Right hindlimb (tissue), 1 donor: Measurements from ENCODE around the gene CSN3.
"Not testable (repeated sequence)": the region's sequence is repeated elsewhere in the genome, so short reads cannot be mapped to it uniquely, and the experiment has no call there.

ENCODE experiments used
- DNase-seq: peaks from one replicate; pipeline ENCODE4 v3.0.0-alpha.2; 2018

CSN3 gene, protein sequence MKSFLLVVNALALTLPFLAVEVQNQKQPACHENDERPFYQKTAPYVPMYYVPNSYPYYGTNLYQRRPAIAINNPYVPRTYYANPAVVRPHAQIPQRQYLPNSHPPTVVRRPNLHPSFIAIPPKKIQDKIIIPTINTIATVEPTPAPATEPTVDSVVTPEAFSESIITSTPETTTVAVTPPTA

DNA sequence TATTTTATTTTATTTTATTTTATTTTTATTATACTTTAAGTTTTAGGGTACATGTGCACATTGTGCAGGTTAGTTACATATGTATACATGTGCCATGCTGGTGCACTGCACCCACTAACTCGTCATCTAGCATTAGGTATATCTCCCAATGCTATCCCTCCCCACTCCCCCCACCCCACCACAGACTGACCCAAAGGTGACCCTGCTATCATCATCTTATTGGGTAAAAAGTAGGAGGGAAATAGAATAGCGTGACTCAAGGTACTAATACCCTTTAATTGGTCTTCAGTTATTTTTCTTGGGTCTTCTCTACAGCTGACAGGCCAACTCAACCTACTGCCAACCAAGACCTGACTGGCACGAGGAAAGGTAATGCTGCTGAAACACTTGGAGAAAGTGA, at the start of gene CSN3:
Gene CSN3, plus strand, starts transcription at position 301 of the 400 bp plus-strand sequence. CDS start 2,223 bp downstream, outside the sequence.
- not testable (repeated sequence) for DNase-seq

DNA sequence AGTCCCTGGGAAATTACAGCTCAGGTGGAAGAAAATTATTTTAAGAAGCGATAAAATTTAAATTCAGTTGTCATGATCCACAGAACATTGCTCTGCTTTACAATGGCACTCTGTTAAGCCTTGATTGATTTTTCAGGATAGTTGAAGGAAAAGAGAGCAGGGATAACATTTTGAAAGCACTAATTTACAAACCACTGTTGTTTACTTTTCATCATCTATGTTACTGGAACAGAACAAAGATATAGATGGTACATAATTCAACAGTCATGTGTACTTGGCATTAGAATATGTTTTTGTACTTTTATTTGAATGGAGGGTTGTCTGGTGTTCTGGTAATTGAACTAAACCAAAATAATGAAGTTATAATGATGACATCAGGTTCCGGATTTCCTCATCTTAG, 49.5 kb upstream of the CSN3 start:
- DNase-seq, result no peak

DNA sequence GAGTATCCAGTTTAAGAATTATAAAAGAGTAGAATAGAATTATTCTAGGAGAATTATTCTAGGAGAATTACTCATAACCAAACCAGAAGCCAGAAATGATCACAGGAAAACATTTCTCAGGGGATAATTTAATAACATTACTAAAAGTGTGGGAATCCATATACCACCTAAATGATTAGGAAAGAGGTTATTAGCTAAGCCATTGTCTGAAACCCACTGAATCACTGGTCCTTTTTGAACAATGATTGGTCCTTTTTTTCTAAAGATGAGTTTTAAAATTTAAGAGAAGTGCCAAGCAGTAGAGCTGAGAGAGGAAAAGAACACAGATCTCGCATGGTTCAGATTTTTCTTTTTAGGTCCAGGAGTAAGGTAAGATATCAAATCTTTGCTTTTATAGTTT, 47.0 kb upstream of the CSN3 start, which contains the start of gene ODAM:
Gene ODAM, plus strand, starts transcription at position 301 of the 400 bp plus-strand sequence. CDS start 819 bp downstream, outside the sequence.
- no peak for DNase-seq

DNA sequence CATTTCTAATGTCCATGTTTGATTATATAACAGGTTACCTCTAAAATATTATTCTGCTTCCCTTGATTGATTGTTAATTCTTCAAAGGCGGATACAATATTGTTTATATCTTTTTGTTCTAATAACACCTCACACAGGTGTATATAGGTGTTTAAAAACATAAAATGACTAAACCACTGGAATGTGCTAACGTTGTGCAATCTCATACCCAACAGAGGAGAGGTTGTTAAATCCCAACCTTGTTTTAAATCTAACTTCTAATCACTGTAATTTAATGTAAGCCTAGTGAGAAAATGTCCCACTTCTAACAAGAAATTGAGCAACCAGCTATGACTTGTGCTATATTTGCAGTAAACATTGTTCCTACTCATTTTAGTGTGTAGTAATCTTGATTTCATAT, 45.5 kb upstream of the CSN3 start:
- DNase-seq, result no peak

DNA sequence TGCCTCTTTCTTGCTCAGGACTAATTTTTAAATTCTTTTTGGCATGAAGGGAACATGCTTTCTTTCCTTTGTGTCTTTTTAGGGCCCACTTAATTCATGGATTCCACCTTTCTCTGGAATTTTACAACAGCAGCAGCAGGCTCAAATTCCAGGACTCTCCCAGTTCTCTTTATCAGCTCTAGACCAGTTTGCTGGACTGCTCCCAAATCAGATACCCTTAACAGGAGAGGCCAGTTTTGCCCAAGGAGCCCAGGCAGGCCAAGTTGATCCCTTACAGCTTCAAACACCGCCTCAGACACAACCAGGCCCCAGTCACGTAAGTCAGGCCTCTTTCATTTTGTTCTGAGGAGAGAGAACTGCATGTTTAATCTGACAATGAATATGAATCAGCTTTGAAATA, 44.6 kb upstream of the CSN3 start:
- no peak for DNase-seq

DNA sequence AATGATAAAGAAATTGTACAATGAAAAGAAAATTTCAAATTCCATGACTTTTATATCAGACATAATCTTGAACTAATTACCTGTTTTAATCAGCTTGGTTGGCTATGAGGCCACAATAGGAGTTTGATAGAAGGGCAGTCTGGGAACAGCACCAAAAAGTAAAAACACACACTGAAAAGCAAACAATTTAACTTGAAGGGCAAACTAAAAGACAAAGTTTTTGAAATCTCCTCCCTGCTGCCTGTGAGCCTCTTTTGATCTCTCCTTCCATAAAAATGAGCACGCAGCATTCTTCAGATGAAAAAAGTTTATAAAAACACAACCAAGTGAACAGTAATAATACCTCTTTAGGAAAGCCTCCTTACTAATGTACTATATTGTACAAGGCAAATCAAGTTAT, 38.8 kb upstream of the CSN3 start:
- DNase-seq, result no peak

DNA sequence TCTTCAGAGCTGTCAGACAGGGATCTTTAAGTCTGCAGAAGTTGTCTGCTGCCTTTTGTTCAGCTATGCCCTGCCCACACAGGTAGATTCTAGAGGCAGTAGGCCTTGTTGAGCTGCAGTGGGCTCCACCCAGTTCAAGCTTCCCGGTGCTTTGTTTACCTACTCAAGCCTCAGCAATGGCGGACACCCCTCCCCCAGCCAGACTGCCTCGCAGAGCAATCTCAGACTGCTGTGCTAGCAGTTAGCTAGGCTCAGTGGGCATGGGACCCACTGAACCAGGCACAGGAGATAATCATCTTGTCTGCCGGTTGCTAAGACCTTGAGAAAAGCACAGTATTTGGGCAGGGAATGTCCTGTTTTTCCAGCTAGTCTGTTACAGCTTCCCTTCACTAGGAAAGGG, 29.6 kb upstream of the CSN3 start:
- not testable (repeated sequence) for DNase-seq

DNA sequence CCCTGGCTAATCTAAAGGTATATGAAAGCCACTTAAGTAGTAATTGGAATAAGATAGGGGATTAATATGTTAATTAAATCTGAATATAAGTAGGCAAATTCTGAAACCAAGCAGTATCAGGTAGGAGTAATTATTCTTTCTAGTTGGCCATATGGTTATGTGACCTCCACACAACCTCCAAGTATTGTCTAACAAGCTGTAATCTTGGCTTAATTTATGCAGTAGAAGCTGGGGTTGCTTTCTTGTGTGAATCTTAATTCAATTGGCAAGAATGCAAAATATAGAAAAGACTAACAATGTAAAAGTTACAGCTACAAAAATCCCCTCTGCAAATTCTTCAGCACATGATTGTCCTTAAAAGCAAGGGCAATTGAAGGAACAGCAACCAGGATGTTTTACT, 26.3 kb upstream of the CSN3 start:
- DNase-seq, result not testable (repeated sequence)

DNA sequence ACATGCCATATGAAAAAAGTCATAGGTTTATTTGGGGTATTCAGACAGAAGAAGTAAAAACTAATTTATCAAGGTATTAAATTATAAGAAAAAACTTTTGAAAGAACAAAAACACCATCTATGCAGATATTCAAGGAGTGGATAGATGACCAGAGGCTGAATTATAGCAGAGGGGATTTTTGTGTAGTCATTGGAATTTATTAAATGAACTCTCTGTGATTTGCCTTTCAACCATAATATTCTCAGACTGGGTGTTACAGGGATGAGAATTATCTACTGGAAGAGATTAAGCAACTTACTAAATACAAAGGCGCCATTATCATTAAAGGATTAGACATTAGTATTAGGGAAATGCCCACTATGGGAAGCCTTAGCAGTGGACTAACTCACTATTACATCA, 25.8 kb upstream of the CSN3 start:
- not testable (repeated sequence) for DNase-seq

DNA sequence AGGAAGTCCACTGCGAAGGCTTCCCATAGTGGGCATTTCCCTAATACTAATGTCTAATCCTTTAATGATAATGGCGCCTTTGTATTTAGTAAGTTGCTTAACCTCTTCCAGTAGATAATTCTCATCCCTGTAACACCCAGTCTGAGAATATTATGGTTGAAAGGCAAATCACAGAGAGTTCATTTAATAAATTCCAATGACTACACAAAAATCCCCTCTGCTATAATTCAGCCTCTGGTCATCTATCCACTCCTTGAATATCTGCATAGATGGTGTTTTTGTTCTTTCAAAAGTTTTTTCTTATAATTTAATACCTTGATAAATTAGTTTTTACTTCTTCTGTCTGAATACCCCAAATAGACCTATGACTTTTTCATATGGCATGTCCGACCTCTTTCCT, 21.0 kb upstream of the CSN3 start:
- DNase-seq, result not testable (repeated sequence)

DNA sequence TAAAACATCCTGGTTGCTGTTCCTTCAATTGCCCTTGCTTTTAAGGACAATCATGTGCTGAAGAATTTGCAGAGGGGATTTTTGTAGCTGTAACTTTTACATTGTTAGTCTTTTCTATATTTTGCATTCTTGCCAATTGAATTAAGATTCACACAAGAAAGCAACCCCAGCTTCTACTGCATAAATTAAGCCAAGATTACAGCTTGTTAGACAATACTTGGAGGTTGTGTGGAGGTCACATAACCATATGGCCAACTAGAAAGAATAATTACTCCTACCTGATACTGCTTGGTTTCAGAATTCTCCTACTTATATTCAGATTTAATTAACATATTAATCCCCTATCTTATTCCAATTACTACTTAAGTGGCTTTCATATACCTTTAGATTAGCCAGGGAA, 20.6 kb upstream of the CSN3 start:
- not testable (repeated sequence) for DNase-seq

DNA sequence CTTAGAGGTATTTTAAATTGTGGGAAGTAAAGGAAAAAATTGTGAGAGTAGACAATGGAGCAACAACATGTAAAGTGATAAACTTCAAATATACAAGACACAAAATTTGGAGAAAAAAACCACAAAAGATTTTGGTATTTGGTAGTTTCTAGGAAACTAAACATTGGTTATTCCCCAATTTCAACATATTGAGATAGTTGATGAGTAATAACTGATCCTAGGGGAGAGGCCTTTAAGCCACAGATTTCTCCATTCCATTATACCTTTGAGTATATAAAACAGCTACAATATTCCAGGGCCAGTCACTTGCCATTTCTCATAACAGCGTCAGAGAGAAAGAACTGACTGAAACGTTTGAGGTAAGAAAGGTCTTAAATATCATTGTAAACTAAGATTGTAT, 16.6 kb upstream of the CSN3 start, which contains the start of gene FDCSP:
Gene FDCSP, plus strand, starts transcription at position 301 of the 400 bp plus-strand sequence. CDS start 5,071 bp downstream, outside the sequence.
- DNase-seq, result no peak

DNA sequence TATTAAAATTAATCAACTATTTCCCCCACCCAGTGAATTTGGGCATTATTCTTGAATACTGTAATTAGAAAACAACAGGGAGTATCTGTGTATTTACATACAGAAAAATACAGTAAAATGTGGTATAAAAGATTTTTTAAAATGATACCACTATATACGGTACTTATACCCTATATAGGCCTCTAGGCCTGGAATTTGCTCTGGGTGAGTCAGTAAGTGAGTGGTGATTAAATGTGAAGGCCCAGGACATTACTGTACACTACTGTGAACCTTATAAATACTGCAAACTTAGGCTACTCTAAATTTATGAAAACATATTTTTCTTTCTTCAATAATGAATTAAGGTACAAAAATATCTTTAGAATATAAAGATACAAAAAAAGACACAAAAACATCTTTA, 6.3 kb upstream of the CSN3 start:
- no peak for DNase-seq

DNA sequence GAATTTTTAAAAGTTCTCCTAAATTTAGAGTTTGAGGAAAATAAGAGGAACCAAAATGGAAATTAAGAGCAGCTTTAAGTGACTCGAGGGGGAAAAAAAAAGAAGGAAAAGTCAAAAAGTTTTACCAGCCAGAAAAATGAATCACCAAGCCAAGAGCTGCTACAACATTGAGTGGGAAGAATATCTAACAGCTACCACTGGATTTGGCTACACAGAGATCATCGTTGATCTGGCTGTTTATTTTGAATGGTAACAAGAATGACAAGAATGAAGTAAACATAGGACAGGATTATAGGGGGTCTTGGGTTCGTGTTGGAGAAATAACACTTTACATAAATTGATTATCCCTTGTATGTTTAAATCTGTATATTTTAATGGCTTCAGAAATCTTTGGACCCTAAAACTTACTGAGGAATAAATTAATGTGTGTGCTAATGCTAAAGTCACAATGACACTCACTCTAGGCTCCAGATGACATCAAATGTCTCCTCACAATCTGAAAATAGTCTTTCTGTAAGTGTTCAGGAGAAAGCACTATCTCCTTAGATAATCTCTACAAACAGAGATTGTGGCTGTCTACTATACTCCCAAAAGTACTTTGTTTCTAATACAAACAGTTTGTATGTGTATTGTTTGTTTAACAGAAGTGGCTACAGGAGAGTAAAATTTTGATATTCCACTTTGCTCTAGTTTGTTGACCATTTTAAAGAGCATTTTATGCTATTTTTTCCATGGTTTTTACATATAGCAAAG, 3.1 kb upstream of the CSN3 start:
- DNase-seq, result no peak

DNA sequence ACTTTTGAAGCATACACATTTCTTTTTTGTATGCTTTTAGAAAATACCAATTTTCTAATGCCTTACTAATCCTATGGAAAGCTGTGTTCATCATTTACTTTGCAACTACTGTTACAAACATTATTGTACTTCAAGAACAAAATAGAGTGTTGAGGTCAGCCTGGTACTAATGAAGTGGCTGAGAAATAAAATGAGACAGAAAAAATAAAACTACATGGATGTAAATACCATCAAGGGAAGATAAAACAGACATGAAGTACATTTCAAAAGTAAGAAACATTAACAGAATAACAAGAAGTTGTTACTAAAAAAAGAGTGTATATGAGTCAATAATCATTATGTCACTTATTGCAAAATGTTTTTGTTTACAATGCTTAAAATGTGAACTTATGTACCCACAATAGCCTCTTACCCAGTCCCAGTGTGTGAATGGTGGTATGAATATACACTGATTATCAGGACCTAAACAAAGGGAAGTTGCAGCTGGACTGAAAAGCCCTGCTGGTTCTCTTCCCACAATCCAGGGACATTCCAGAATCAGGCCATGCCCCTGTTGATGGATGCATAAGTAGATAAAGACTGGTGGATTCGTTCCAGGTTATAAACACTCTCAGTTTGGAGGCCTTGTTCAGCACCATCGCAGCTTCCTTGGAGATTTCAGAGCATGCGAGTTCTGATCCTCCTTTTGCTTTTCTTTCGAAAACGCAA, 2.4 kb upstream of the CSN3 start:
- DNase-seq, result no peak

DNA sequence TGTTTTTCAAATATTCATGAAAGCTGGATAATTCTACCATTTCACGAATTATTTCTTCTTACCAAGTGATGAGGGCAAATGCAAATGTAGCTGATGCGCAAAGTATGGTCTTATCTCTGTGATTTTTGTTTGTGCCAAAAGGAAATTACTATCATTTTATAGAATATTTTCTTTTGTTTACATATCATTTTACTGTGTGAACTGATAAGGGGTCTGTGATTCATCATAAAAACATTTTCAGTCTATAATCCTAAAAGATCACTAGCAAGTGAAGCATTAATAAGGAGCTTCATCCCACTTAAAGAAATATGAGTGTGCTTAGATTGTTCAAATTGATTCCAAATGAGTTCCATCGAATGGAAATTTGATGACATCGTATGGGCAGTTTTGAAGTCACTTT, 694 bp downstream of the CSN3 start:
- DNase-seq, result no peak

DNA sequence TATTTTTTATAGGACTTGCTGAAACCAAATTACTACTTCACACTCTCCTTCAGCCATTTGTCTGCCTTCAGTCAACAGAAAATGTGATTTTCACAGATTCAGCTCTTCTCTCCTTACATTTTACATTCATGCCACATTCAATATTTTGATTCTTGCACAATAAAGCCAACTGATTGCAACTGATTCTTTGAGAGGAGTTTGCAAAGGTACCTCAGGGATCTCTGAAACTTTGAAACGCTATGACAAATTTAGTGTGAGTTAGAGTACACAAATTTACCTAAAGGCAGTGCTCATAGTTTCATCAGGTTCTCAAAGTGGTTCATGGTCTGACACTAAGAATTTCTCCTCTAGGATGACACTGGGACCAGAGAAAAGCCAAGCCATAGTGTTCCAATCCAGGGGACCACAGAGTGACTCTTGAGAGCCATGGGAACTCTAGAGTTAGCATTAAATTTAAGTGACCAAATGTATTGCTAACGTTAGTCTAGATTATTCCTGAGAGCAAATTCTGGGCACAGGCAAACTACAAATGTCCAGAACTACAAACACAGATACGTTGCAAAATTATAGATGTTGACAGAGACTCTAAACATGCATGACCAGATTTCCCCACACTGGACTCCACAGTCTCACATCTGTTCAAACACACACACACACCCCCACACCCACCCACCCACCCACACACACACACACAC, 9.0 kb downstream of the CSN3 start:
- DNase-seq, result no peak

DNA sequence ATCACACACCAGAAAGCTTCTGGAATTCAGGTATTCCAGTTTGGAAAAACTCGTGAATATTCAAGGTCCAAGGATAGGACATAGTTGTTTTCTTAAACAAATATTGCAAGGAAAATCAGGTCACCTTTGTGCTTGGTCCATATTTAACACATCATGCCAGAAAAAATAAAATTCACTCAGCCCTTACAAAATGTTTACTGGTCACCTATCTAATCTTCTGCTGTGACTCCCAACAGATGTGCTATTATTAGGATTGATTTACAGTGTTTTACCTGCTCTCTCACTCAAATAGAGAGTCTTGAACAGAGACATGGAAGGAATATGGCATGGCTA, 9.5 kb downstream of the CSN3 start:
- no peak for DNase-seq

DNA sequence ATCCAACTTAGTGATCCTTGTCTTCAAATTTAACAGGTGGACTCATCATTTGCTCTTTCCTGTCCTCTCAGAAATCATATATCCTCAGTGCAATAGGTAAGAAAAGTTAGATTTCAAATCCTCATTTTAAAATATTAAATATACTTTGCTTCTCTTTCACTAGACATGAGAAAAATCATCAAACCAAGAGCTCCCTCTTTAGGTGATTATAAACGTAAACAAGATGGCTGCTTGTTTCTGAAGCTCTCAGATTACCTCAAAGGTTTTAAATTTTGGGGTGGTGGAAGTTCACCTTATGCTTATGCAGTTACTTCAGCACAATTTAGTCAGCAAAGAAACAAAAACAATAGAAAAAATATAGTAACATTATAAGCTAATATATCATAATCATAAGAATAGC, 27.3 kb downstream of the CSN3 start:
- no peak for DNase-seq

DNA sequence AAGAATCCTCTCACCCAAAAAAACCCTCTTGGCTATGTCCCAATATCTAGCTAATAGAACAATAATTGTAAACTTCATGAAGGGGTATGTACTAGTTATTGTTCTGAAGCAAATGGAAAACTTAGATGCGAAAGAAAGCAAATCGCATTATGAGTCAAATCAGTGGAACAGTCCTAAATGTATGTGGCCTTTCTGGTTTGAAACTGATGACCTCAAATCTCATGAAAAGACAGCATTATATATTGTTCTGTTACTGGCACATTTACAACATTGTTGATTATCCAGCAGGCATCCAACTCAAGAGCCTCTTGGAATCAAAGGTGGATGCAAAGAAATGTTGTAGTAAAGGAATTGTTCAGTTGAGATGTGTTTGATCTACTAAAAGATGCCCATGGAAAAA, 34.7 kb downstream of the CSN3 start:
- no peak for DNase-seq

DNA sequence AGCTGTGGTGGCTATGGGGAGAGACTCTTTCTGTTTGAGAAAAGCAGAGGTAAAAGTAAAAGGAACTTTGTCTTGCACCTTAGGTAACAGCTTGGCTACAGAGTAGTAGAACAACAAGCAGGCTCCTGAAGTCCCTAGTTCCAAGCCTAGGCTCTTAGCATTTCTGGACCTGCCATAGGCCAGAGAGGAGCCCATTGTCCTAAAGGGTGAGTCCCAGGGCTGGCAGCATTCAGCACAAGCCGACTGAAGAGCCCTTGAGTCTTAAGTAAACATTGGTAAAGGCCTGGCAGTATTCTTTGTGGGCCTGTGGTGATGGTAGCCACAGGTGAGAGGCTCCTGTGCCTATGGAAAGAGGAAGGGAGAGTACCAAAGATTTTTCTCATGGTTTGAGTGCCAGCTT, 38.2 kb downstream of the CSN3 start:
- DNase-seq, result no peak

DNA sequence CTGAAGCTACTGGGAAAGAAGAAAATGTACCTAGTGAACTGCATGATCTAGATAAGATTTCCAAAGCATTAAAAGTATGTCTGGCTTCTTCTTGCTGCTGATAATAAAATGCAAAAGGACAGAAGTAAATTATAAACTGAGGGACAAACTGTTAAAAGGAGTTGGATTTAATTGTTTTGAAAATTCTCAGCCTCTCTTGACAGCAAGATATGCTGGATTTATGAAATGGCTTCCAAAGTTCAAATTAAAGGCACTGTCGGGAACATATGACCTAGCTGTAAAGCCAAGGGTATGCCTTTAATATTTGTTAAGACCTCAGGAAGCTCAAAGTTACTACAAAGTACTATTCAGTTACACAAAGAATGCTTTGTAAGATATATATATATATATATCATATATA, 46.3 kb downstream of the CSN3 start:
- DNase-seq, result no peak

DNA sequence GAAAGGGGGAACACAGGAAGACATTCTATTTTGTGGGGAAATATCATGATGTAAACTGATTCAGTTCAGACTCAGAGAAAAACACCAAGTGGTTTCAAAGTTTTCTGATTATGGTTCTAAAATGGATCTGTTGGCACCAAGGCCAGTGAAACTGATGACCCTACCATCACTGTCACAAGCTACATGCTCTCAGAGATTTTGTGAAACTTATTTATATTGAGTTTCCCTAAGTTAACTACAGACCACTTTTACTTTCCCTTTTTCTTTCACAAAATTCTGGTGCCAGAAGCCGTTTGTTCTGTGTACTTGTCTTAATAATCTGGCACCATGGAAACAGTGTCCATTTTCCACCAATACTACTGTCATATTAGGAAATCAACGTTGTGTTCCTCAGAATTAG, 48.9 kb downstream of the CSN3 start:
- DNase-seq, result no peak
